PC-9 (cell line): ENCODE measurements around the gene IVD. TPM values are rescaled to one million over a fixed set of nuclear protein-coding genes. Genes with fewer than 3 reads are reported as not detected.

ENCODE experiments used
- BruUV-seq: library from RNA; stranded (reverse); fragments of 400-500 nt; replicated peaks from 2 replicates; lab custom pipeline; 2021; lab: Mats Ljungman, UMichigan
- CTCF ChIA-PET: fragments of 300-600 bp; sonication (Branson Sonifier 250); formaldehyde crosslinking; loops from one replicate; lab custom pipeline; 2022; ENCODE audit warnings: antibody characterized with exemption; lab: Charles Lee
- POLR2A ChIA-PET: fragments of 300-600 bp; sonication (Branson Sonifier 250); formaldehyde crosslinking; loops from one replicate; lab custom pipeline; 2022; ENCODE audit warnings: antibody characterized with exemption; ENCODE audit not compliant: unreplicated experiment; lab: Charles Lee
- DNase-seq, 2 experiments: peaks; one replicate each; pipeline versions ENCODE4 v3.0.0 to v3.0.0-alpha.2; 2015 to 2022; ENCODE audit warnings: mixed read lengths in 1 of 2
- H2AFZ ChIP-seq: fragments of 200-600 bp; sonication (generic); 2 replicates; pipeline ENCODE4 v1.8.1; 2017; ENCODE audit warnings: antibody characterized with exemption
- H3F3A ChIP-seq: fragments of 200-600 bp; sonication (generic); 2 replicates; pipeline ENCODE4 v1.8.1; 2017; ENCODE audit warnings: antibody characterized with exemption, mild to moderate bottlenecking, low read depth; ENCODE audit not compliant: insufficient read depth
- H3K27ac ChIP-seq: fragments of 200-600 bp; sonication (generic); 2 replicates; pipeline ENCODE4 v1.6.1; 2016; ENCODE audit warnings: mixed run types
- H3K27me3 ChIP-seq: fragments of 200-600 bp; sonication (generic); 2 replicates; pipeline ENCODE4 v1.6.1; 2016; ENCODE audit warnings: low read depth, mixed run types; ENCODE audit not compliant: insufficient read depth
- H3K36me3 ChIP-seq: fragments of 200-600 bp; sonication (generic); 2 replicates; pipeline ENCODE4 v1.6.1; 2016; ENCODE audit warnings: low read depth, mixed run types
- H3K4me1 ChIP-seq: fragments of 200-600 bp; sonication (generic); replicated peaks from 2 replicates; pipeline ENCODE4 v1.6.1; 2016; ENCODE audit warnings: mixed run types; ENCODE audit not compliant: insufficient read depth
- H3K4me2 ChIP-seq: fragments of 200-600 bp; sonication (generic); 2 replicates; pipeline ENCODE4 v1.6.1; 2017; ENCODE audit warnings: mixed run types
- H3K4me3 ChIP-seq: fragments of 200-600 bp; sonication (generic); 2 replicates; pipeline ENCODE4 v1.6.1; 2016; ENCODE audit warnings: mixed run types
- H3K79me2 ChIP-seq: fragments of 200-600 bp; sonication (generic); 2 replicates; pipeline ENCODE4 v1.6.1; 2017; ENCODE audit warnings: low read depth, mixed run types
- H3K9me2 ChIP-seq: fragments of 200-600 bp; sonication (generic); 2 replicates; pipeline ENCODE4 v1.8.1; 2017; ENCODE audit warnings: mild to moderate bottlenecking; ENCODE audit not compliant: insufficient read depth
- H3K9me3 ChIP-seq: fragments of 200-600 bp; sonication (generic); 2 replicates; pipeline ENCODE4 v1.8.1; 2016; ENCODE audit warnings: low read depth; ENCODE audit not compliant: insufficient read depth
- H4K20me1 ChIP-seq: fragments of 200-600 bp; sonication (generic); 2 replicates; pipeline ENCODE4 v1.8.1; 2017; ENCODE audit not compliant: insufficient read depth
- CTCF ChIP-seq: fragments of 200-600 bp; sonication (generic); conservative IDR thresholded peaks from 2 replicates; pipeline ENCODE4 v1.6.1; 2017; ENCODE audit warnings: mixed run types, antibody characterized with exemption, mild to moderate bottlenecking, moderate library complexity
- EZH2 ChIP-seq: fragments of 200-600 bp; sonication (generic); IDR thresholded peaks from 2 replicates; pipeline ENCODE4 v1.8.0; 2017; ENCODE audit warnings: antibody characterized with exemption, low read depth
- intact Hi-C: fragments of 100-400 bp; cut with micrococcal nuclease; formaldehyde crosslinking; loops from one replicate; pipeline ENCODE4 v1.10.0; 2022; ENCODE audit not compliant: unreplicated experiment
- total RNA-seq: library from RNA; stranded (reverse); gene quantifications from 2 replicates; pipeline ENCODE4 v1.2.3, GENCODE V29; 2021

Gene IVD
- total RNA-seq, 1 experiment from 2014 or later = 82.5 TPM

- peaks cover 7% of the 10 kb centered on the region; the same call in 1 of the 2 replicates for H3K79me2 ChIP-seq
- intact Hi-C loops = no loop called here
- no peak overlapping the region for H3K4me2 ChIP-seq
- BruUV-seq = no TSS peak
- no peaks in the 10 kb centered on the region for H3K27me3 ChIP-seq
- H3K9me2 ChIP-seq = no peaks in the 10 kb centered on the region
- no peaks in the 10 kb centered on the region for H3K9me3 ChIP-seq
- 0 out of 2 replicates have a peak, but pooled peaks cover 2% of the 10 kb centered on the region for H4K20me1 ChIP-seq
- H3K27ac ChIP-seq = no peak overlapping the region
- no peak overlapping the region for H2AFZ ChIP-seq
- ChIA-PET POLR2A (interaction anchor here (0.6 kb wide), 1 partner anchor 21 kb away, joined by 3 read pairs; no protein-coding TSS in a partner anchor), CTCF (no interaction called here)
- H3K4me3 ChIP-seq = no peak overlapping the region
- H3K4me1 ChIP-seq = no peaks in the 10 kb centered on the region
- no peak for DNase-seq
- no peak for TF ChIP-seq EZH2
- no peak for TF ChIP-seq CTCF
- H3F3A ChIP-seq = no peaks in the 10 kb centered on the region
- H3K36me3 ChIP-seq = no peaks in the 10 kb centered on the region
Measured at GRCh38 chr15:40461958-40462357, 56.4 kb downstream of the IVD start.

DNA sequence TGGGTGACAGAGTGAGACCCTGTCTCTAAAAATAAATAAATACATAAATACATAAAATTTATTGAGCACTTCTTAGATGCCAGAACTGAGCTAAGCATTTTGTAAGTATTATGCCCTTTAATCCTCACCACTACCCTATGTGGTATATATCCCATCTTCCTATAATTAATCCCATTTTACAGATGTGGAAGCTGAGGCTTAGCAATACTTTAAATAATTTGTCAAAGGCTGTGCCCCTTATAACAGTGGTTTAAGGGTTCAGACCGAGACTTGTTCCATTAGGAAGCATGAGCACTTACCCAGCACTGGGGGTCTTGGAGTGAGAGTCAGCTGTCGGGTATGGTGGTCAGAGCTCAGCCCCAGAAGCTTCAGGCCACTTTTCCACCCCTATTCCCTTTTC is 57.7 kb downstream of the IVD start:
- H4K20me1 ChIP-seq = 0 out of 2 replicates have a peak, but pooled peaks cover 2% of the 10 kb centered on the region
- TF ChIP-seq CTCF = no peak
- TF ChIP-seq EZH2 = no peak
- no peaks in the 10 kb centered on the region for H3K79me2 ChIP-seq
- no peak overlapping the region for H2AFZ ChIP-seq
- no peak overlapping the region for H3K4me2 ChIP-seq
- BruUV-seq = no TSS peak
- ChIA-PET CTCF (interaction anchor here (0.5 kb wide), 1 partner anchor 42 kb away, joined by 5 read pairs; no protein-coding TSS in a partner anchor), POLR2A (interaction anchor here (0.6 kb wide), 1 partner anchor 126 kb away, joined by 9 read pairs; no protein-coding TSS in a partner anchor)
- intact Hi-C loops = no loop called here
- H3K9me3 ChIP-seq = no peaks in the 10 kb centered on the region
- no peak overlapping the region for H3K27ac ChIP-seq
- no peaks in the 10 kb centered on the region for H3F3A ChIP-seq
- no peaks in the 10 kb centered on the region for H3K9me2 ChIP-seq
- no peaks in the 10 kb centered on the region for H3K36me3 ChIP-seq
- H3K4me1 ChIP-seq = no peaks in the 10 kb centered on the region
- H3K4me3 ChIP-seq = no peak overlapping the region
- H3K27me3 ChIP-seq = no peaks in the 10 kb centered on the region
- no peak for DNase-seq

- CTCF ChIA-PET = no interaction called here
Measured at GRCh38 chr15:40463886-40464545, 58.4 kb downstream of the IVD start.

More at GRCh38 chr15:40463886-40464545, 58.4 kb downstream of the IVD start:
- 0 out of 2 replicates have a peak, but pooled peaks cover 2% of the 10 kb centered on the region for H4K20me1 ChIP-seq
- no peaks in the 10 kb centered on the region for H3K36me3 ChIP-seq
- H3K4me1 ChIP-seq = no peaks in the 10 kb centered on the region
- no peaks in the 10 kb centered on the region for H3K27me3 ChIP-seq
- intact Hi-C loops = no loop called here
- no peak overlapping the region for H3K4me3 ChIP-seq
- H2AFZ ChIP-seq = no peak overlapping the region
- peaks cover 3% of the 10 kb centered on the region; the same call in 1 of the 2 replicates for H3F3A ChIP-seq
- H3K79me2 ChIP-seq = no peaks in the 10 kb centered on the region
- DNase-seq = peak in 1 of 2 experiments; percentile 42
- POLR2A ChIA-PET = interaction anchor here (0.5 kb wide), 1 partner anchor 19 kb away, joined by 12 read pairs; no protein-coding TSS in a partner anchor
- H3K27ac ChIP-seq = no peak overlapping the region
- BruUV-seq = no TSS peak
- TF ChIP-seq CTCF = no peak
- no peak for TF ChIP-seq EZH2
- H3K9me3 ChIP-seq = no peaks in the 10 kb centered on the region
- no peaks in the 10 kb centered on the region for H3K9me2 ChIP-seq
- no peak overlapping the region for H3K4me2 ChIP-seq
